GM23338 (cell line): ENCODE results near the gene IDI2. TPM values are rescaled to one million over a fixed set of nuclear protein-coding genes. Genes with fewer than 3 reads are reported as not detected.
"Not testable (repeated sequence)": the region's sequence is repeated elsewhere in the genome, so short reads cannot be mapped to it uniquely, and the experiment has no call there.

Experiments used
- ATAC-seq: fragments of 200-7000 bp; cut with Tn5 transposase; 3 replicates; pipeline ENCODE4 v1.9.1; 2020
- DNase-seq: peaks from one replicate; pipeline ENCODE4 v3.0.0-alpha.2; 2015; ENCODE audit warnings: low spot score
- H2AFZ ChIP-seq: fragments of 200-600 bp; sonication (generic); 2 replicates; pipeline ENCODE4 v1.8.0; 2016; ENCODE audit warnings: antibody characterized with exemption, mild to moderate bottlenecking, moderate library complexity
- H3F3A ChIP-seq: fragments of 200-600 bp; sonication (generic); replicated peaks from 2 replicates; pipeline ENCODE4 v1.8.0; 2017; ENCODE audit warnings: antibody characterized with exemption, mixed run types, low read depth
- H3K27ac ChIP-seq: fragments of 200-600 bp; sonication (generic); 2 replicates; pipeline ENCODE4 v1.6.1; 2016; ENCODE audit warnings: low read depth
- H3K27me3 ChIP-seq: fragments of 200-600 bp; sonication (generic); 2 replicates; pipeline ENCODE4 v1.8.0; 2016; ENCODE audit warnings: mild to moderate bottlenecking, mixed run types, moderate library complexity; ENCODE audit not compliant: insufficient read depth
- H3K36me3 ChIP-seq: fragments of 200-600 bp; sonication (generic); 2 replicates; pipeline ENCODE4 v1.8.0; 2016; ENCODE audit warnings: mild to moderate bottlenecking; ENCODE audit not compliant: insufficient read depth
- H3K4me1 ChIP-seq: fragments of 200-600 bp; sonication (generic); 2 replicates; pipeline ENCODE4 v1.8.0; 2016; ENCODE audit warnings: mild to moderate bottlenecking, moderate library complexity; ENCODE audit not compliant: insufficient read depth
- H3K4me2 ChIP-seq: fragments of 200-600 bp; sonication (generic); 2 replicates; pipeline ENCODE4 v1.7.1; 2017; ENCODE audit warnings: mixed run types
- H3K4me3 ChIP-seq: fragments of 200-600 bp; sonication (generic); 2 replicates; pipeline ENCODE4 v1.6.1; 2016; ENCODE audit warnings: mixed run types
- H3K79me2 ChIP-seq: fragments of 200-600 bp; sonication (generic); replicated peaks from 2 replicates; pipeline ENCODE4 v1.8.0; 2017; ENCODE audit warnings: mild to moderate bottlenecking; ENCODE audit not compliant: insufficient read depth
- H3K9me2 ChIP-seq: fragments of 200-600 bp; sonication (generic); 2 replicates; pipeline ENCODE4 v1.8.0; 2017; ENCODE audit not compliant: insufficient read depth
- H4K20me1 ChIP-seq: fragments of 200-600 bp; sonication (generic); replicated peaks from 2 replicates; pipeline ENCODE4 v1.8.0; 2017; ENCODE audit warnings: mild to moderate bottlenecking; ENCODE audit not compliant: insufficient read depth
- H3K27ac Mint-ChIP-seq: 2 replicates; pipeline ENCODE4 v1.8.0; 2020; ENCODE audit warnings: inconsistent platforms, mild to moderate bottlenecking, moderate library complexity, mixed read lengths
- H3K27me3 Mint-ChIP-seq: 3 replicates; pipeline ENCODE4 v1.8.0; 2022; ENCODE audit warnings: low read depth, mild to moderate bottlenecking, moderate library complexity, mixed read lengths, inconsistent platforms; ENCODE audit not compliant: insufficient read depth, poor library complexity
- H3K36me3 Mint-ChIP-seq: 3 replicates; pipeline ENCODE4 v1.8.0; 2021; ENCODE audit warnings: low read depth, mild to moderate bottlenecking, inconsistent platforms, moderate library complexity, mixed read lengths
- H3K4me1 Mint-ChIP-seq: 3 replicates; pipeline ENCODE4 v1.8.0; 2020; ENCODE audit warnings: mild to moderate bottlenecking, inconsistent platforms, mixed read lengths
- H3K4me3 Mint-ChIP-seq: 3 replicates; pipeline ENCODE4 v1.8.0; 2021; ENCODE audit warnings: moderate library complexity, mild to moderate bottlenecking, inconsistent platforms, mixed read lengths
- H3K9me3 Mint-ChIP-seq: 3 replicates; pipeline ENCODE4 v1.8.0; 2020; ENCODE audit warnings: moderate library complexity, mild to moderate bottlenecking, inconsistent platforms, mixed read lengths
- CREB1 ChIP-seq: fragments of 250-450 bp; sonication (Bioruptor Pico); IDR thresholded peaks from 2 replicates; pipeline ENCODE4 v1.5.0; 2020; ENCODE audit warnings: low read depth, mild to moderate bottlenecking, moderate library complexity
- CTCF ChIP-seq, 2 experiments: fragments of 200-600 bp in 1 of 2; sonication (generic) in 1 of 2; conservative IDR thresholded peaks; 2 replicates each; pipeline versions ENCODE4 v1.5.1 to v1.6.1; 2016 to 2017; ENCODE audit warnings: antibody characterized with exemption in 2 of 2, low read depth in 2 of 2, mild to moderate bottlenecking in 2 of 2, moderate library complexity in 1 of 2
- ETS1 ChIP-seq: IDR thresholded peaks from 2 replicates; pipeline ENCODE4 v1.6.1; 2016; ENCODE audit warnings: antibody characterized with exemption
- EZH2 ChIP-seq: fragments of 200-600 bp; sonication (generic); IDR thresholded peaks from one replicate; pipeline ENCODE4 v1.8.0; 2017; ENCODE audit warnings: antibody characterized with exemption, mild to moderate bottlenecking, low read depth; ENCODE audit not compliant: unreplicated experiment
- EZH2phosphoT487 ChIP-seq: fragments of 200-600 bp; sonication (generic); IDR thresholded peaks from one replicate; pipeline ENCODE4 v1.8.1; 2018; ENCODE audit warnings: antibody characterized with exemption; ENCODE audit not compliant: unreplicated experiment
- JUNB ChIP-seq: IDR thresholded peaks from one replicate; pipeline ENCODE4 v1.6.1; 2016; ENCODE audit warnings: antibody characterized with exemption; ENCODE audit not compliant: unreplicated experiment
- NANOG ChIP-seq: IDR thresholded peaks from 2 replicates; pipeline ENCODE4 v1.6.1; 2016; ENCODE audit warnings: antibody characterized with exemption, borderline replicate concordance
- STAT1 ChIP-seq: IDR thresholded peaks from one replicate; pipeline ENCODE4 v1.6.1; 2016; ENCODE audit warnings: antibody characterized with exemption; ENCODE audit not compliant: unreplicated experiment
- ZNF114 ChIP-seq: fragments of 250-450 bp; sonication (Bioruptor Pico); IDR thresholded peaks from 2 replicates; pipeline ENCODE4 v1.5.0; 2020; ENCODE audit warnings: mild to moderate bottlenecking, moderate library complexity
- polyA plus RNA-seq: library from polyadenylated mRNA; unstranded; fragments of >200 nt; fragmentation: Nextera tagmentation; extraction: Ambion mirVana; gene quantifications from 2 replicates; pipeline ENCODE4 v1.2.1, GENCODE V29; 2016
- total RNA-seq: library from RNA; depleted of rRNA; stranded (reverse); fragments of >200 nt; shearing (Covaris generic); gene quantifications from 2 replicates; pipeline ENCODE4 v1.2.3, GENCODE V29; 2014
- TF ChIP-seq, protein P1 (sequence below): fragments of 250-450 bp; sonication (Bioruptor Pico); IDR thresholded peaks from 2 replicates; pipeline ENCODE4 v1.5.0; 2020; ENCODE audit warnings: mild to moderate bottlenecking, moderate library complexity

IDI2 gene
- total and polyA plus RNA-seq, 2 experiments from 2014 or later, result not detected

- H2AFZ ChIP-seq, result no peak overlapping the region
- peaks cover 14% of the 10 kb centered on the region for H3K79me2 ChIP-seq
- H4K20me1 ChIP-seq, result peaks cover 13% of the 10 kb centered on the region
- H3K27me3 ChIP-seq, result no peaks in the 10 kb centered on the region
- Mint-ChIP-seq H3K4me3 (no peak overlapping the region), H3K9me3 (no peaks in the 10 kb centered on the region), H3K36me3 (peaks cover 93% of the 10 kb centered on the region), H3K4me1 (peaks cover 9% of the 10 kb centered on the region), H3K27me3 (peaks cover 12% of the 10 kb centered on the region), H3K27ac (no peak overlapping the region)
- H3K9me2 ChIP-seq, result no peaks in the 10 kb centered on the region
- no peak overlapping the region for H3K27ac ChIP-seq
- no peak for TF ChIP-seq CTCF (conservative IDR thresholded peaks at IDR 0.05; ENCODE audit: low read depth in 2 of 2)
- no peak for TF ChIP-seq ZNF114
- no peak for TF ChIP-seq STAT1
- TF ChIP-seq, protein P1, sequence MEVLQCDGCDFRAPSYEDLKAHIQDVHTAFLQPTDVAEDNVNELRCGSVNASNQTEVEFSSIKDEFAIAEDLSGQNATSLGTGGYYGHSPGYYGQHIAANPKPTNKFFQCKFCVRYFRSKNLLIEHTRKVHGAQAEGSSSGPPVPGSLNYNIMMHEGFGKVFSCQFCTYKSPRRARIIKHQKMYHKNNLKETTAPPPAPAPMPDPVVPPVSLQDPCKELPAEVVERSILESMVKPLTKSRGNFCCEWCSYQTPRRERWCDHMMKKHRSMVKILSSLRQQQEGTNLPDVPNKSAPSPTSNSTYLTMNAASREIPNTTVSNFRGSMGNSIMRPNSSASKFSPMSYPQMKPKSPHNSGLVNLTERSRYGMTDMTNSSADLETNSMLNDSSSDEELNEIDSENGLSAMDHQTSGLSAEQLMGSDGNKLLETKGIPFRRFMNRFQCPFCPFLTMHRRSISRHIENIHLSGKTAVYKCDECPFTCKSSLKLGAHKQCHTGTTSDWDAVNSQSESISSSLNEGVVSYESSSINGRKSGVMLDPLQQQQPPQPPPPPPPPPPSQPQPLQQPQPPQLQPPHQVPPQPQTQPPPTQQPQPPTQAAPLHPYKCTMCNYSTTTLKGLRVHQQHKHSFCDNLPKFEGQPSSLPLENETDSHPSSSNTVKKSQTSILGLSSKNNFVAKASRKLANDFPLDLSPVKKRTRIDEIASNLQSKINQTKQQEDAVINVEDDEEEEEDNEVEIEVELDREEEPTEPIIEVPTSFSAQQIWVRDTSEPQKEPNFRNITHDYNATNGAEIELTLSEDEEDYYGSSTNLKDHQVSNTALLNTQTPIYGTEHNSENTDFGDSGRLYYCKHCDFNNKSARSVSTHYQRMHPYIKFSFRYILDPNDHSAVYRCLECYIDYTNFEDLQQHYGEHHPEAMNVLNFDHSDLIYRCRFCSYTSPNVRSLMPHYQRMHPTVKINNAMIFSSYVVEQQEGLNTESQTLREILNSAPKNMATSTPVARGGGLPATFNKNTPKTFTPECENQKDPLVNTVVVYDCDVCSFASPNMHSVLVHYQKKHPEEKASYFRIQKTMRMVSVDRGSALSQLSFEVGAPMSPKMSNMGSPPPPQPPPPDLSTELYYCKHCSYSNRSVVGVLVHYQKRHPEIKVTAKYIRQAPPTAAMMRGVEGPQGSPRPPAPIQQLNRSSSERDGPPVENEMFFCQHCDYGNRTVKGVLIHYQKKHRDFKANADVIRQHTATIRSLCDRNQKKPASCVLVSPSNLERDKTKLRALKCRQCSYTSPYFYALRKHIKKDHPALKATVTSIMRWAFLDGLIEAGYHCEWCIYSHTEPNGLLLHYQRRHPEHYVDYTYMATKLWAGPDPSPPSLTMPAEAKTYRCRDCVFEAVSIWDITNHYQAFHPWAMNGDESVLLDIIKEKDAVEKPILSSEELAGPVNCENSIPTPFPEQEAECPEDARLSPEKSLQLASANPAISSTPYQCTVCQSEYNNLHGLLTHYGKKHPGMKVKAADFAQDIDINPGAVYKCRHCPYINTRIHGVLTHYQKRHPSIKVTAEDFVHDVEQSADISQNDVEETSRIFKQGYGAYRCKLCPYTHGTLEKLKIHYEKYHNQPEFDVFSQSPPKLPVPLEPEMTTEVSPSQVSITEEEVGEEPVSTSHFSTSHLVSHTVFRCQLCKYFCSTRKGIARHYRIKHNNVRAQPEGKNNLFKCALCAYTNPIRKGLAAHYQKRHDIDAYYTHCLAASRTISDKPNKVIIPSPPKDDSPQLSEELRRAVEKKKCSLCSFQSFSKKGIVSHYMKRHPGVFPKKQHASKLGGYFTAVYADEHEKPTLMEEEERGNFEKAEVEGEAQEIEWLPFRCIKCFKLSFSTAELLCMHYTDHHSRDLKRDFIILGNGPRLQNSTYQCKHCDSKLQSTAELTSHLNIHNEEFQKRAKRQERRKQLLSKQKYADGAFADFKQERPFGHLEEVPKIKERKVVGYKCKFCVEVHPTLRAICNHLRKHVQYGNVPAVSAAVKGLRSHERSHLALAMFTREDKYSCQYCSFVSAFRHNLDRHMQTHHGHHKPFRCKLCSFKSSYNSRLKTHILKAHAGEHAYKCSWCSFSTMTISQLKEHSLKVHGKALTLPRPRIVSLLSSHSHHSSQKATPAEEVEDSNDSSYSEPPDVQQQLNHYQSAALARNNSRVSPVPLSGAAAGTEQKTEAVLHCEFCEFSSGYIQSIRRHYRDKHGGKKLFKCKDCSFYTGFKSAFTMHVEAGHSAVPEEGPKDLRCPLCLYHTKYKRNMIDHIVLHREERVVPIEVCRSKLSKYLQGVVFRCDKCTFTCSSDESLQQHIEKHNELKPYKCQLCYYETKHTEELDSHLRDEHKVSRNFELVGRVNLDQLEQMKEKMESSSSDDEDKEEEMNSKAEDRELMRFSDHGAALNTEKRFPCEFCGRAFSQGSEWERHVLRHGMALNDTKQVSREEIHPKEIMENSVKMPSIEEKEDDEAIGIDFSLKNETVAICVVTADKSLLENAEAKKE (CRISPR knock-in tag), result no peak
- no peak for TF ChIP-seq JUNB
- TF ChIP-seq CREB1 (CRISPR knock-in tag), result no peak
- no peak for TF ChIP-seq ETS1
- no peak for TF ChIP-seq NANOG
- no peak for TF ChIP-seq EZH2phosphoT487
- TF ChIP-seq EZH2, result no peak
- DNase-seq, result no peak
- H3K36me3 ChIP-seq, result peaks cover 69% of the 10 kb centered on the region
- H3K4me1 ChIP-seq, result no peaks in the 10 kb centered on the region
- peaks cover 3% of the 10 kb centered on the region; the same call in 1 of the 2 replicates for H3F3A ChIP-seq
- ATAC-seq, result no peak
- H3K4me3 ChIP-seq, result no peak overlapping the region
- no peak overlapping the region for H3K4me2 ChIP-seq
Observed at GRCh38 chr10:1010703-1011102, 15.0 kb downstream of the IDI2 start.

DNA sequence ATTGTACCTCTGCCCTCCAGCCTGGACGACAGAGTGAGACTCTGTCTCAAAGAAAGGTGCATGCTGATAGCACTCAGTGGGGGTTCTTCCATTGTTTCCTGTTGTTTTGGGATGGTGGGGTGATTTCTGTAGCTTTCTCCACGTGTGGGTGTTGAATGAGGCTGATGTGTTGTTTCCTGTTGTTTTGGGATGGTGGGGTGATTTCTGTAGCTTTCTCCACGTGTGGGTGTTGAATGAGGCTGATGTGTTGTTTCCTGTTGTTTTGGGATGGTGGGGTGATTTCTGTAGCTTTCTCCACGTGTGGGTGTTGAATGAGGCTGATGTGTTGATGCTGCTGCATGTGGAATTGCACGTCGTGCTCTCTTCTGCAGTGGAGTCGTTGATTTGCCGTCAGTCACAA lies 15.7 kb downstream of the IDI2 start:
- Histone ChIP-seq H3K79me2 (peaks cover 16% of the 10 kb centered on the region), H3K36me3 (peaks cover 75% of the 10 kb centered on the region), H4K20me1 (peaks cover 17% of the 10 kb centered on the region)
- DNase-seq, H3K9me3 Mint-ChIP-seq, H2AFZ ChIP-seq, H3K4me2 ChIP-seq, H3F3A ChIP-seq, H3K4me1 ChIP-seq, H3K27me3 ChIP-seq, H3K4me1 Mint-ChIP-seq, H3K9me2 ChIP-seq, ATAC-seq, H3K4me3 ChIP-seq, H3K27ac ChIP-seq, H3K4me3 Mint-ChIP-seq, H3K27ac Mint-ChIP-seq: not testable (repeated sequence)
- peaks cover 12% of the 10 kb centered on the region for H3K27me3 Mint-ChIP-seq
- peaks cover 97% of the 10 kb centered on the region for H3K36me3 Mint-ChIP-seq
